NCI-H774 (cell line): Measurements from ENCODE around the gene CUL4A.

ENCODE experiments used
- DNase-seq: peaks from one replicate; lab custom pipeline; 2025; lab: John Stamatoyannopoulos, UW

The CUL4A gene

DNA sequence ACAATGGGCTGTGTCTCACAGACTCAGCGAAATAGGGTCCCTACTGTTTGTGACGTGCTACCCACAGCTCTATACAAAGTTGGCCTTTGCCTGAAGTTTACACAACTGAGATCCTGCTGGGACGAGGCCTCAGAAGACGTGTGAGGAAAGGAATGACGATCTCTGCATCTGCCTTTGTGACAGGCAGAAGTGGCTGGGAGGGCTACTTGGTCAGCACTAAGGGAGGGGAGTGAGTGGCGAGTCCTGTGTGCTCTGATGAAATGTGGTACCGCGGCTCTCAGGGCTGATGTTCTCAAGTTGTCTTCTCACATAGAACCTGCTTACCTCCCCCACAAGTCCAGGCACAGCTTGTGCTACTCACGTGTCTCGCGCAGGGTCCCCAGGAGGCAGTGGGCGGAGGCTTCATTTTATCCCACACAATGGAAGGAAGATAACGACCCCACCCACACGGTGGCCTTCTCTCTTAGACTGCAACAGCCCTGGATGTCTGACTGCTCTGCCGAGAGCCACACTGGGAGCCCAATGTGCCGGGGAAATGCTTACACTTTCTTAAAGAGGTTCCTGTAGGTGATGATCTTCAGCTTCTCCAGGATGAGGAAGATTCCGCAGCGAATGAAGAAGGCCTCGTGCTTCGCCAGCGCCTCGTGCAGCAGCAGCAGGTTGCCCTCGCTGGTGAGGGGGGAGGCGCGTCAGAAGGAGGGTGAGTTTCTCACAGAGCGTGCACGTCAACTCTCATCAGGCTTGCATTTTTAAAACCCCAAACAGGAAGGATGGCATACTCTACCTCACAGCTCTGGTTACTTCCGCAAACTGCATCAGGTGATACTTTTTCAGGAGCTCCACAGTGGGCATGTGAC, 29.8 kb upstream of the CUL4A start:
- DNase-seq, result no peak

GRCh38 chr13:113182046-113182445, 27.4 kb upstream of the CUL4A start:
- DNase-seq, result no peak

DNA sequence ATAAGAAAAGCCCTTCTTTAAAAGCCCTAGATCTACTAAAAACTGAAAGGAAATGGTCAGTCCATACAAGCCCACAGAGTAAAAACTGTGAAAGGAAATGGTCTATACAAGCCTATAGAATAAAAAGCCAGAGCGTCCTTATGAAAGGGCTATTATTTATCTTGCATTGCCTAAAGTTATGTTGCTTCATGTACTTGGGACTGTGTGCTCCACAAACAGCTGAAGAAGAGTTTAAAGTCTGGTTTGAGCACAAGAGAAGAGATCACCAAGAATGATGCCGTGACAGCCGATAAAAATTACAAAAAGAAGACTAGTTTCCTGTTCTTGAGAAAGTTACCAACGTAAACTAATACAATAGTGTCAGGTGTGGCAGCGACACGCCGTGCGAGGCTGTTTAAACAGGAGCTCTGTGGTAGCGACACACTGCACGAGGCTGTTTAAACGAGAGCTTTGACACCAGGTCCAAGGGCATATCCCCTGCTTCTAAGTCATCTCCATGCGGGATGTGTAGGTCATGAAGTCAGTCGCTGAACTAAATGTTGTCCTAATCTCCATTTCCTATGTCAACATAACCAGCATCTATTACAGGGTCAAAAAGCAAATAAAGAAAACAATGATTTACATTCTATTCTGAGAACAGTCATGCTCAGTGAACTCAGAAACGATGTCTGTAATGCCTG, 25.8 kb upstream of the CUL4A start:
- DNase-seq, result no peak

DNA sequence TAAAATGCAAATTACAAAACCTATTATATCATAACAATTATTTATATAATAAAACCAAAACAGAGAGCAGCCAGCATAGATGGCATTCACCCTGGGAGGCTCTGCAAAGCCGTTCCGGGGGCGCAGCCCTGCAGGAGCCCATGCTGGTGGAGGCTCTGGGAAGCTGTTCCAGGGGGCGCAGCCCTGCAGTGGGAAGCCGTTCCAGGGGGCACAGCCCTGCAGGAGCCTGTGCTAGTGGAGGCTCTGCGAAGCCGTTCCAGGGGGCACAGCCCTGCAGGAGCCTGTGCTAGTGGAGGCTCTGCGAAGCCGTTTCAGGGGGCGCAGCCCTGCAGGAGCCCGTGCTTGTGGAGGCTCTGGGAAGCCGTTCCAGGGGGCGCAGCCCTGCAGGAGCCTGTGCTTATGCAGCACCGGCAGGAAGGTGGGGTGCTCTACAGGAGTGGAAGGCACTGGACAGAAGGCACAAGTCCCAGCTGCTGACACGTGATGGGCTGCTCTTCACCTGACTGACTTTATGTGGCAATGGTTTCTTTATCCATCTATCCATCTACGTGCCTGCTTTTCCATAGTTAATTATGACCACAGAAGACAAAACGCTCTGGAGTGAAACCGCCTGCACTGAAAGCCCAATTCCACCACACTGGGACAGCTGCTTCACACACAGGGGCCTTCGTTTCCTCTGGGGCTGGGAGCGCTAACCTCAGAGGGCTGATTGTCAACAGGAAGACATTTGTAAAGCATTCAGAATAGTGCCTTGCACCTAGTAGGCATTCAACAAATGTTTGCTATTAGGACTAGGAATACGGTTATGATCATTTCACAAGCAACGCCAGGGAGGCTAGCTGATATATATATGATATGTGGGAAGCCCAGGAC, 24.6 kb upstream of the CUL4A start:
- DNase-seq, result no peak

DNA sequence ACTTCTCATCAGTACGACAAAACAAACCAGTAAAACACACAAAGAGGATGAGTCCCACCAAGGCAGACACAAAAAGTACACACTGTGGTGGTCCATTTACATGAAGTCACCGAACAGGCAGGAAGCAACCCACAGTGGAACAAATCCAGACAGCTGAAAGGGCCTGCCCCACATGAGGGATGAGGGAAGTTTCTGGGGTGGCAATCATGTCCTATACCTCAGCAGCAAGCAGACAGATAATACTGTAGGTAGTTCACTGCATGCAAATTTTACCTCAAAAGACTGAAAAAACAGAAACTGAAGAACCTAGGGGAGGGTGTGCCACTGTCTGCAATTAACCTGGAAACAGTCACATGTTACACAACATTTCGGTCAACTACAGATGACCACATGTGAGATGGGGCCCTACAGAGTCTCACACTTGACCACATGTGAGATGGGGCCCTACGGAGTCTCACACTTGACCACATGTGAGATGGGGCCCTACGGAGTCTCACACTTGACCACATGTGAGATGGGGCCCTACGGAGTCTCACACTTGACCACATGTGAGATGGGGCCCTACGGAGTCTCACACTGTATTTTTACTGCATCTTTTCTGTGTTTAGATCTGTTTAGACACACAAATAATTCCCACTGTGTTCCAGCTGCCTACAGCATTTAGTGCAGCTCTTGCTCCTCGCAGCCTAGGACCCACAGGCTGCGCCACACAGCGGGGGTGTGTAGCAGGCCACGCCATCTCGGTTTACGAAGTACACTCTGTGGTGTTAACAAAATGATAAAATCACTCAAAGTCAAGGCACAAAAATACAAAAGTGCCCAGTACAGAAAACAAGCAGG, 23.1 kb upstream of the CUL4A start:
- DNase-seq, result no peak

- no peak for DNase-seq
Measured at GRCh38 chr13:113187263-113187669, 22.1 kb upstream of the CUL4A start.

DNA sequence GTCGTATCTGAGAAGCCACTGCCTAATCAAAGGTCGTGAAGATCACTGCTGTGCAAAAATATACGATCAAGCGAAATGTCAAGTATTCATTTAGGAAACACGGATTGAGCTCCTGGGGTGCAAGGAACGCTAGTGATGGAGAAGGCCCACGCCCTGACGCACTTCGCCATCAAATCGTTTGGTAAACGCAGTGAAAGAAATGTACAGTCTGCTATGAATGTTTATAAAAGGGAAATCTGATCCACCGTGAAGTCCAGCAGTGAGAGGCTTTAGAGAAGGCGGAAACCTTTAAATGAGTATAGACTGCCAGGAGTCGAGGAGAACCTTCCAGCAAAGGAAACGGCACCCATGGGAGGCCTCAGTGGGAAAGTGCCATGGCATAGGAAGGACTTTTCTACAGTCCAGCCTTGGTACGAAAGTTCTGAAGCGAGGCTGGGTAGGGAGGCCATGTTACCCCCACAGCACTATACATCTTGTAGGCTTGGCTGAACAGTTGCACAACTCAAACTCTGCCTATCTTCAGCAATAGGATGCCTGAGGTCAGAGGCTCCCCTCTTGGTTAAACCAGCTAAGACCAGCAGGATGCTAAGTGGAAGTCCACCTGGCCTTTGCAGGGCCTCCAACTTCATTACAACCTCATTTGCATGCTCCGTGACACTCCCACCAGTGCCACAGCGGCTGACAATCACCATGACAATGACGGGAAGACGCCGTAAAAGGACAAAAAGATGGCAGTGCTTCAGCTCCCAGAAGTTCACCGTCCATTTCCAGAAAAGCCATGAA, 21.3 kb upstream of the CUL4A start:
- no peak for DNase-seq

- no peak for DNase-seq
Measured at GRCh38 chr13:113190181-113190580, 19.2 kb upstream of the CUL4A start.

- DNase-seq, result no peak
Measured at GRCh38 chr13:113192279-113192678, 17.1 kb upstream of the CUL4A start.

DNA sequence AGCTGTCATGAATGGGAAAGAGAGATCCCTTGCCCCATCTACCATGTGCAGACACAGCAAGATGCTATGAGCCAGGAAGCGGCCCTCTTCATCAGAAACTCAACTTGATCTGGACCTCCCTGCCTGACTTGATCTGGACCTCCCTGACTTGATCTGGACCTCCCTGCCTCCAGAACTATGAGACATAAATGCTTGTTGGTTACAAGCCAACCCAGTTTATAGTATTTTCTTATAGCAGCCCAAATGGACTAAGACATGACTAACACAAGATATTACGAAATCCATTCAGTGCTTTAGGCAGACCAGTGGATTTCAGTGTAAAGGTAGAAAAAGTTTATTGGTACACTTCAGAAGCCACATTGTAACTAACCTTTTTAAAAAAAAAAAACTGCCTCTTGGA, 16.5 kb upstream of the CUL4A start:
- no peak for DNase-seq

DNA sequence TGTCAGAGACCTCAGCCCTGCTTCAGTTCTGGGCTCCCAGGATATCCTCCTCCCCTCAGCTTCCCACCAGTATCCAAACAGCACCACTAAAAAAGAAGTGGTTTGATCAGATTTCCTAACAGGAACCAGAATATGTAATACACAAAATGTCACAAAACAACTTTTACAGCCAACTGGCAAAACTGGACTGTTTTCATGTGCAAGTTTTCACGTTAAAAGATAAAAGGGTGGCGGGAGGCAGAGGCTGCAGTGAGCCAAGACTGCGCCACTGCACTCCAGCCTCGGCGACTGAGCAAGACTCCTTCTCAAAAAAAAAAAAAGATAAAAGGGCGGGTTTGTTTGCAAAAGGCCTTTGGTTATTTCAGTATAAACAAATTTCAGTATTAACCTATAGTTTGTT, 14.1 kb upstream of the CUL4A start:
- DNase-seq, result no peak

GRCh38 chr13:113196970-113197737, 12.3 kb upstream of the CUL4A start:
- no peak for DNase-seq

DNA sequence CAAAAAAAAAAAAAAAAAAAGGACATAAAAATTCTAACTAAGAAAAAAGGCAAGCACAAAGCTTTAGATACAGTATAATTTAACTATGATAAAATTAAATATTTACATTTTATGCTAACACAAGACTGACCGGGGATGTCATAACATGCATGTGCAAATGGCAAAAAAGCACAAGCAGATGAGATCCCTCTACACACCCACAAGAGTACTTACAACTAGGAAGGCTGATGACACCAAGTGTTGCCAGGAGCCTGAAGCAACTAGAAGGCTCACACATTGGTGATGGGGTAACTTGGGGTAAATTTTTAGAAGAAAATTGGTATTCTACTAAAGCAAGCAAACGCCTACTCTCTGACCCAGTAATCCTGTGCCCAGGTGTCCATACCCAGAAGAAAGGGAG, 7.6 kb upstream of the CUL4A start:
- no peak for DNase-seq

GRCh38 chr13:113202912-113203311, 6.5 kb upstream of the CUL4A start:
- no peak for DNase-seq

GRCh38 chr13:113203507-113204377, 5.7 kb upstream of the CUL4A start:
- no peak for DNase-seq

DNA sequence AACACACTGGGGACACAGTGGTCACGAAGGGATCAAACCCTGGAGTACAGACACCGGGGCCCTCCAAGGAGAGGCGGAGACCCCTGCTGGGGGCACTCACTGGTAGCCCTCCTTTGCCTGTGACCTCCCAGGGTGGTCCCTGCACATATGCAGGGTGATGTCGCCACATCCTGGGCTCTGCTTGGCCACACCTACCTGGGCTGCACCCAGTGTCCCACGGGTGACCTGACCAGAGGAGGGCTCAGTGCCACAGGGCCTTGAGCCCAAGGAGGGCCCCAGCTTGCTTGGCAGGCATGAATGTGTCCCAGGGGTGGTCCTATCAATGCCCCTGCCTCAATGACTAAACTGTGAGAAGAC, 5.1 kb upstream of the CUL4A start:
- no peak for DNase-seq

DNA sequence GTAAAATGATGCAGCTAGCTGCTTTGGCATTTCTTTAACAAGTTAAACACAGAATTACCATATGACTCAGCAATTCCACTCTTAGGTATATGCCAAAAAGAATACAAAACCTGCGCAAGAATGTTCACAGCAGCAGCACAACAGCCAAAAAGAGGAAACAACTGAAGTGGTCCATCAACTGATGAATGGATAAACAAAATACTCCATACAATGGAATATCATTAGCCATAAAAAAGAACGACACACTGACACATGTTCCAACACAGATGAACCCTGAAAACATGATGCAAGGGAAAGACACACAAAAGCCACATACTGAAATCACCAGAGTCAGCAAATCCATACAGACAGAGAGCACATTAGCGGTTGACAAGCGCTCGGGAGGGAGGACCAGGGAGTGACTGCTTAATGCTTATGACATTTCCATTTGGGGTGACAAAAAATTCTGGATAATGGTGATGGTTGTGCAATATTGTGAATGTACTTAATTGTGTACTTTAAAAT, 3.9 kb upstream of the CUL4A start:
- DNase-seq, result no peak

DNA sequence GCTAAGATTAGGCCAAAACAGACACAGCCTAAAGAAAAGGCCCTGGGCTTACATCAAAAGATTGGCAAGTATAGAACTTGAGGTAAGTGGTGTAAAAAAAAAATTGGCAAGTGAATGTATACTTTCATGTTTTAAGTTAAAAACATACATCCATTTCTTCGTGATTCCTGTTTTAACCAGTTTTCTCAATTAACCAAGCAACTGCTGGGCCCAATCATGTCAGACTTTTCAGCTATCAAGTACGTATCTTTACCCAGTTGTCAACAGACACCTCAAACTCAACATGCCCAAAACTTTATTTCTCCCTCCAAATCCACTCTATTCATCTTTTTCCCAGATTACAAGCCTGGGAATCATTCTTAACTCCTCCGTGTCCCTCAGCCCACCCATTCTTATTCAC, 2.0 kb upstream of the CUL4A start:
- no peak for DNase-seq

- peak; percentile 57 for DNase-seq
Measured at GRCh38 chr13:113207890-113208420, 1.5 kb upstream of the CUL4A start.
